Ascending aorta (tissue), 2 donors: ENCODE measurements around the gene QTRT2. TPM values are rescaled to one million over a fixed set of nuclear protein-coding genes. Genes with fewer than 3 reads are reported as not detected.

ENCODE experiments used
- DNase-seq, 2 donors: peaks; one replicate each; pipeline ENCODE4 v3.0.0-alpha.2; 2019; ENCODE audit warnings: low spot score in 2 of 2
- H3K27ac ChIP-seq, 2 donors: fragments of 200-600 bp; sonication (generic); one replicate each; pipeline ENCODE4 v1.5.1; 2016 to 2017; ENCODE audit warnings: mild to moderate bottlenecking in 1 of 2
- H3K27me3 ChIP-seq: fragments of 200-600 bp; sonication (generic); one replicate; pipeline ENCODE4 v1.5.1; 2017
- H3K36me3 ChIP-seq, 2 donors: fragments of 200-600 bp; sonication (generic); one replicate each; pipeline ENCODE4 v1.5.1; 2016
- H3K4me1 ChIP-seq, 2 donors: fragments of 200-600 bp; sonication (generic); one replicate each; pipeline ENCODE4 v1.5.1; 2016 to 2017; ENCODE audit warnings: mild to moderate bottlenecking in 1 of 2
- H3K4me3 ChIP-seq, 2 donors: fragments of 200-600 bp; sonication (generic); one replicate each; pipeline ENCODE4 v1.5.1; 2016 to 2017; ENCODE audit warnings: mild to moderate bottlenecking in 1 of 2
- H3K9me3 ChIP-seq, 2 donors: fragments of 200-600 bp; sonication (generic); one replicate each; pipeline ENCODE4 v1.5.1; 2016
- CTCF ChIP-seq, 3 experiments: fragments of 200-600 bp in 2 of 3; fragments of 450-650 bp in 1 of 3; sonication (generic) in 2 of 3; IDR thresholded peaks; one replicate each; pipeline ENCODE4 v1.5.1; 2016 to 2019; ENCODE audit warnings: antibody characterized with exemption in 3 of 3, mild to moderate bottlenecking in 1 of 3, moderate library complexity in 1 of 3
- intact Hi-C: fragments of 100-400 bp; cut with DNase I; formaldehyde crosslinking; loops from one replicate; pipeline ENCODE4 v1.15.1; 2023
- total RNA-seq: library from RNA; depleted of rRNA; stranded (reverse); fragments of >200 nt; gene quantifications from one replicate; pipeline ENCODE4 v1.1.0, GENCODE V29; 2016

The QTRT2 gene
- total RNA-seq, 1 donor from 2014 or later, result 9.5 TPM

DNA sequence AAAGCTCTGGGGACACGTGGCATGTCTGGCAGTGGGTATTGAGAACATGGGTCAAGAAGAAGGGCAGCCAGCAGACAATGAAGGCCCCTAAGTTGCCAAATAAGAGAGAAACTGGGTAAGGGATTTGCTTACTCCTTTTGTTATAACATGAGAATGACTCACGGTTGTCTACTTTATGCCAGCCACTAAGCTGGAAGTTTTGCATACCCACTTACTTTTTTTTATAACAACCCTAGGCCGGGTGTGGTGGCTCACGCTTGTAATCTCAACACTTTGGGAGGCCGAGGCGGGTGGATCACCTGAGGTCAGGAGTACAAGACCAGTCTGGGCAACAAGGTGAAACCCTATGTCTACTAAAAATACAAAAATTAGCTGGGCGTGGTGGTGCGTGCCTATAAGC, 72.3 kb downstream of the QTRT2 start:
- Histone ChIP-seq H3K27ac (no peak overlapping the region), H3K4me3 (no peak overlapping the region), H3K9me3 (no peaks in the 10 kb centered on the region), H3K4me1 (no peaks in the 10 kb centered on the region), H3K27me3 (no peaks in the 10 kb centered on the region), H3K36me3 (no peaks in the 10 kb centered on the region)
- no peak for DNase-seq
- intact Hi-C loops, result no loop called here
- TF ChIP-seq CTCF (IDR thresholded peaks at IDR 0.05), result no peak

DNA sequence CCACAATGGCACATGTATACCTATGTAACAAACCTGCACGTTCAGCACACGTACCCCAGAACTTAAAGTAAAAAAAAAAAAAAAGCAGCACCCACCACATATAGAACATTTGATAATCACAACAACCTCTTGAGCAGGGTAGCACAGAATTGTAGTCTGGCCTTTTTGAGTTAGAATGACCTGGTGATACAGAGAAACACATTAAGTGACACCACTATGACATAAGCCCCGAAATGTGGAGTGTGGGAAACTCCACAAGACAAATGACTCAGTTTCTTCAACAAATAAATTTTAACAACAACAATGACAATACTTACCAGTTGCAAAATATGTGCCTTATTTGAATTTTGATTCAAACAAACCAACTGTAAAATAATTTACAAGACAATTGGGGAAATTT, 76.0 kb downstream of the QTRT2 start:
- H3K4me1 ChIP-seq, result no peaks in the 10 kb centered on the region
- H3K27me3 ChIP-seq, result no peaks in the 10 kb centered on the region
- no peak for DNase-seq
- intact Hi-C loops, result no loop called here
- no peak for TF ChIP-seq CTCF (IDR thresholded peaks at IDR 0.05)
- no peak overlapping the region for H3K4me3 ChIP-seq
- H3K36me3 ChIP-seq, result no peaks in the 10 kb centered on the region
- H3K27ac ChIP-seq, result no peak overlapping the region
- no peaks in the 10 kb centered on the region for H3K9me3 ChIP-seq

- no peak overlapping the region for H3K4me3 ChIP-seq
- no peak for TF ChIP-seq CTCF (IDR thresholded peaks at IDR 0.05)
- H3K27ac ChIP-seq, result no peak overlapping the region
- no peaks in the 10 kb centered on the region for H3K36me3 ChIP-seq
- no peaks in the 10 kb centered on the region for H3K4me1 ChIP-seq
- no peaks in the 10 kb centered on the region for H3K9me3 ChIP-seq
- no peak for DNase-seq
- intact Hi-C loops, result no loop called here
- H3K27me3 ChIP-seq, result no peaks in the 10 kb centered on the region
These were observed 77.4 kb downstream of the QTRT2 start for GRCh38 chr3:114133947-114134346.

Other genes with a start within 250 kb of the QTRT2 start
- gene GRAMD1C, start 217.9 kb upstream of the QTRT2 start, total RNA-seq, result 0.21 TPM
- gene ZDHHC23, start 108.7 kb upstream of the QTRT2 start, total RNA-seq, result 4.4 TPM
- 0.21 TPM for gene CCDC191, start 211 bp upstream of the QTRT2 start, total RNA-seq
- gene DRD3, start 122.3 kb downstream of the QTRT2 start, total RNA-seq, result not detected
- 23.7 TPM for gene ZNF80, start 180.8 kb downstream of the QTRT2 start, total RNA-seq
- not detected for gene TIGIT, start 237.3 kb downstream of the QTRT2 start, total RNA-seq